ENCODE data around the gene AGBL5.
"Not testable (repeated sequence)": the region's sequence is repeated elsewhere in the genome, so short reads cannot be mapped to it uniquely, and the experiment has no call there.

The AGBL5 gene

GRCh38 chr2:27071277-27071989 is 20.0 kb downstream of the AGBL5 start, which contains the start of gene OST4:
Gene OST4 (minus strand): TSS chr2:27071654.
- WGBS, 2 experiments (ENCODE audit: insufficient coverage in 2 of 2), result 0% methylated on average over 53 to 82 of the region's 86 CpGs
- Histone ChIP-seq H3K9me3 (ENCODE audit: control insufficient read depth, low read length) (no peaks in the 10 kb centered on the region), H3K4me3 (ENCODE audit: extremely low read depth, insufficient read depth, low read length, poor library complexity, severe bottlenecking) (peak within 1 kb of the TSS; percentile 98), H3K27ac (ENCODE audit: low read depth, low read length, severe bottlenecking) (peak within 1 kb of the TSS; percentile 90), H3K36me3 (ENCODE audit: control insufficient read depth, insufficient read depth, low read length) (peaks cover 42% of the 10 kb centered on the region), H3K4me1 (ENCODE audit: control insufficient read depth, insufficient read depth, low read length, poor library complexity, severe bottlenecking) (peaks cover 16% of the 10 kb centered on the region)

- Histone ChIP-seq H3K4me3 (ENCODE audit: extremely low read depth, insufficient read depth, low read length, poor library complexity, severe bottlenecking) (peak overlapping the region; percentile 98), H3K9me3 (ENCODE audit: control insufficient read depth, low read length) (no peaks in the 10 kb centered on the region), H3K27ac (ENCODE audit: low read depth, low read length, severe bottlenecking) (peak overlapping the region; percentile 90), H3K36me3 (ENCODE audit: control insufficient read depth, insufficient read depth, low read length) (peaks cover 36% of the 10 kb centered on the region), H3K4me1 (ENCODE audit: control insufficient read depth, insufficient read depth, low read length, poor library complexity, severe bottlenecking) (peaks cover 16% of the 10 kb centered on the region)
- WGBS, 2 experiments (ENCODE audit: insufficient coverage in 2 of 2), result 3 to 9% methylated on average over 10 to 13 of the region's 34 CpGs
These were observed 20.7 kb downstream of the AGBL5 start for GRCh38 chr2:27071990-27072830.

- Histone ChIP-seq H3K4me1 (ENCODE audit: control insufficient read depth, insufficient read depth, low read length, poor library complexity, severe bottlenecking) (peaks cover 16% of the 10 kb centered on the region), H3K4me3 (ENCODE audit: extremely low read depth, insufficient read depth, low read length, poor library complexity, severe bottlenecking) (peak overlapping the region; percentile 98), H3K27ac (ENCODE audit: low read depth, low read length, severe bottlenecking) (peak overlapping the region; percentile 90), H3K36me3 (ENCODE audit: control insufficient read depth, insufficient read depth, low read length) (peaks cover 29% of the 10 kb centered on the region), H3K9me3 (ENCODE audit: control insufficient read depth, low read length) (no peaks in the 10 kb centered on the region)
- 59 to 75% methylated on average over 2 to 3 of the region's 5 CpGs for WGBS, 2 experiments (ENCODE audit: insufficient coverage in 2 of 2)
These were observed 21.5 kb downstream of the AGBL5 start for GRCh38 chr2:27072920-27073319.

- WGBS, 2 experiments (ENCODE audit: insufficient coverage in 2 of 2), result 83 to 95% methylated on average over 2 of the region's 2 CpGs
- H3K27ac ChIP-seq (ENCODE audit: low read depth, low read length, severe bottlenecking), result no peak overlapping the region
- no peaks in the 10 kb centered on the region for H3K9me3 ChIP-seq (ENCODE audit: control insufficient read depth, low read length)
- H3K4me3 ChIP-seq (ENCODE audit: extremely low read depth, insufficient read depth, low read length, poor library complexity, severe bottlenecking), result no peak overlapping the region
- H3K36me3 ChIP-seq (ENCODE audit: control insufficient read depth, insufficient read depth, low read length), result peaks cover 20% of the 10 kb centered on the region
- H3K4me1 ChIP-seq (ENCODE audit: control insufficient read depth, insufficient read depth, low read length, poor library complexity, severe bottlenecking), result peaks cover 16% of the 10 kb centered on the region
These were observed 22.3 kb downstream of the AGBL5 start for GRCh38 chr2:27073782-27074181.

- H3K4me1 ChIP-seq (ENCODE audit: control insufficient read depth, insufficient read depth, low read length, poor library complexity, severe bottlenecking), result peaks cover 9% of the 10 kb centered on the region
- no peak overlapping the region for H3K4me3 ChIP-seq (ENCODE audit: extremely low read depth, insufficient read depth, low read length, poor library complexity, severe bottlenecking)
- no peak overlapping the region for H3K27ac ChIP-seq (ENCODE audit: low read depth, low read length, severe bottlenecking)
- H3K36me3 ChIP-seq (ENCODE audit: control insufficient read depth, insufficient read depth, low read length), result peaks cover 9% of the 10 kb centered on the region
- no peaks in the 10 kb centered on the region for H3K9me3 ChIP-seq (ENCODE audit: control insufficient read depth, low read length)
- WGBS, 2 experiments (ENCODE audit: insufficient coverage in 2 of 2), result 92 to 98% methylated on average over 3 to 4 of the region's 4 CpGs
These were observed 23.5 kb downstream of the AGBL5 start for GRCh38 chr2:27074738-27075565.

- H3K4me3 ChIP-seq (ENCODE audit: extremely low read depth, insufficient read depth, low read length, poor library complexity, severe bottlenecking); H3K27ac ChIP-seq (ENCODE audit: low read depth, low read length, severe bottlenecking); H3K4me1 ChIP-seq (ENCODE audit: control insufficient read depth, insufficient read depth, low read length, poor library complexity, severe bottlenecking); H3K9me3 ChIP-seq (ENCODE audit: control insufficient read depth, low read length); H3K36me3 ChIP-seq (ENCODE audit: control insufficient read depth, insufficient read depth, low read length): not testable (repeated sequence)
- 100% methylated on average over 1 to 6 of the region's 6 CpGs for WGBS, 2 experiments (ENCODE audit: insufficient coverage in 2 of 2)
These were observed 24.1 kb downstream of the AGBL5 start for GRCh38 chr2:27075566-27075871.

- no peaks in the 10 kb centered on the region for H3K9me3 ChIP-seq (ENCODE audit: control insufficient read depth, low read length)
- no peak overlapping the region for H3K27ac ChIP-seq (ENCODE audit: low read depth, low read length, severe bottlenecking)
- no peaks in the 10 kb centered on the region for H3K36me3 ChIP-seq (ENCODE audit: control insufficient read depth, insufficient read depth, low read length)
- no peak overlapping the region for H3K4me3 ChIP-seq (ENCODE audit: extremely low read depth, insufficient read depth, low read length, poor library complexity, severe bottlenecking)
- H3K4me1 ChIP-seq (ENCODE audit: control insufficient read depth, insufficient read depth, low read length, poor library complexity, severe bottlenecking), result peaks cover 3% of the 10 kb centered on the region
- 100% methylated on average over 4 of the region's 4 CpGs for WGBS, 2 experiments (ENCODE audit: insufficient coverage in 2 of 2)
These were observed 24.9 kb downstream of the AGBL5 start for GRCh38 chr2:27076323-27076722.

GRCh38 chr2:27077231-27077630 is 25.8 kb downstream of the AGBL5 start:
- Histone ChIP-seq H3K36me3 (ENCODE audit: control insufficient read depth, insufficient read depth, low read length) (no peaks in the 10 kb centered on the region), H3K9me3 (ENCODE audit: control insufficient read depth, low read length) (no peaks in the 10 kb centered on the region), H3K4me3 (ENCODE audit: extremely low read depth, insufficient read depth, low read length, poor library complexity, severe bottlenecking) (no peak overlapping the region), H3K4me1 (ENCODE audit: control insufficient read depth, insufficient read depth, low read length, poor library complexity, severe bottlenecking) (peaks cover 3% of the 10 kb centered on the region), H3K27ac (ENCODE audit: low read depth, low read length, severe bottlenecking) (no peak overlapping the region)
- 88 to 91% methylated on average over 5 to 7 of the region's 7 CpGs for WGBS, 2 experiments (ENCODE audit: insufficient coverage in 2 of 2)

GRCh38 chr2:27078267-27079194 is 27.1 kb downstream of the AGBL5 start, which contains the start of gene EMILIN1:
Gene EMILIN1 (plus strand): TSS chr2:27078615. CDS start chr2:27079066, 451 bp downstream.
- Histone ChIP-seq H3K4me1 (ENCODE audit: control insufficient read depth, insufficient read depth, low read length, poor library complexity, severe bottlenecking) (no peaks in the 10 kb centered on the region), H3K36me3 (ENCODE audit: control insufficient read depth, insufficient read depth, low read length) (no peaks in the 10 kb centered on the region), H3K9me3 (ENCODE audit: control insufficient read depth, low read length) (no peaks in the 10 kb centered on the region), H3K4me3 (ENCODE audit: extremely low read depth, insufficient read depth, low read length, poor library complexity, severe bottlenecking) (no peak within 1 kb of the TSS), H3K27ac (ENCODE audit: low read depth, low read length, severe bottlenecking) (peak within 1 kb of the TSS; percentile 64)
- 74 to 75% methylated on average over 27 to 34 of the region's 41 CpGs for WGBS, 2 experiments (ENCODE audit: insufficient coverage in 2 of 2)

All from mesodermal cell (in vitro differentiated cells).